Stimulated activated naive CD8-positive, alpha-beta T cell treated with anti-CD3 and anti-CD28 coated beads, Interleukin-15, Interleukin-2, amounts not matched to agents 100 ng/mL and 50 ng/mL, for 24 hours (primary cell): Measurements from ENCODE around the gene MB21D2.

Experiments used
- H3K27ac Mint-ChIP-seq: one replicate; pipeline ENCODE4 v1.8.0; 2021; ENCODE audit warnings: mild to moderate bottlenecking, mixed read lengths
- H3K27me3 Mint-ChIP-seq: one replicate; pipeline ENCODE4 v1.8.0; 2021; ENCODE audit warnings: mixed read lengths
- H3K36me3 Mint-ChIP-seq: one replicate; pipeline ENCODE4 v1.8.0; 2021; ENCODE audit warnings: low read depth, mixed read lengths
- H3K4me1 Mint-ChIP-seq: one replicate; pipeline ENCODE4 v1.8.0; 2021; ENCODE audit warnings: low read depth, mixed read lengths
- H3K4me3 Mint-ChIP-seq: one replicate; pipeline ENCODE4 v1.8.0; 2021; ENCODE audit warnings: mild to moderate bottlenecking, mixed read lengths
- H3K9me3 Mint-ChIP-seq: one replicate; pipeline ENCODE4 v1.8.0; 2021; ENCODE audit warnings: mixed read lengths

Gene MB21D2

GRCh38 chr3:192889679-192890078, 28.0 kb downstream of the MB21D2 start:
- Mint-ChIP-seq H3K4me1 (peaks cover 80% of the 10 kb centered on the region), H3K27me3 (peaks cover 33% of the 10 kb centered on the region), H3K27ac (no peak overlapping the region), H3K9me3 (no peaks in the 10 kb centered on the region), H3K4me3 (no peak overlapping the region), H3K36me3 (peaks cover 2% of the 10 kb centered on the region)

- Mint-ChIP-seq H3K27me3 (peaks cover 27% of the 10 kb centered on the region), H3K36me3 (peaks cover 3% of the 10 kb centered on the region), H3K4me3 (no peak overlapping the region), H3K4me1 (peaks cover 65% of the 10 kb centered on the region), H3K27ac (no peak overlapping the region), H3K9me3 (no peaks in the 10 kb centered on the region)
Measured at GRCh38 chr3:192888190-192888589, 29.5 kb downstream of the MB21D2 start.

GRCh38 chr3:192887701-192888100, 30.0 kb downstream of the MB21D2 start:
- peaks cover 3% of the 10 kb centered on the region for H3K36me3 Mint-ChIP-seq
- no peak overlapping the region for H3K4me3 Mint-ChIP-seq
- peaks cover 24% of the 10 kb centered on the region for H3K27me3 Mint-ChIP-seq
- H3K27ac Mint-ChIP-seq, result peak overlapping the region; percentile 16
- H3K9me3 Mint-ChIP-seq, result no peaks in the 10 kb centered on the region
- peaks cover 60% of the 10 kb centered on the region for H3K4me1 Mint-ChIP-seq

GRCh38 chr3:192887047-192887446, 30.6 kb downstream of the MB21D2 start:
- H3K27ac Mint-ChIP-seq, result peak overlapping the region; percentile 40

GRCh38 chr3:192884777-192885773, 32.6 kb downstream of the MB21D2 start:
- Mint-ChIP-seq H3K9me3 (no peaks in the 10 kb centered on the region), H3K4me1 (peaks cover 36% of the 10 kb centered on the region), H3K27ac (peak overlapping the region; percentile 58), H3K4me3 (no peak overlapping the region), H3K27me3 (peaks cover 7% of the 10 kb centered on the region), H3K36me3 (peaks cover 3% of the 10 kb centered on the region)

More at GRCh38 chr3:192887047-192887446, 30.6 kb downstream of the MB21D2 start:
- Mint-ChIP-seq H3K9me3 (no peaks in the 10 kb centered on the region), H3K27me3 (peaks cover 23% of the 10 kb centered on the region), H3K4me3 (peak overlapping the region; percentile 39), H3K4me1 (peaks cover 53% of the 10 kb centered on the region), H3K36me3 (peaks cover 3% of the 10 kb centered on the region)

- H3K4me3 Mint-ChIP-seq, result no peak overlapping the region
- H3K4me1 Mint-ChIP-seq, result peaks cover 21% of the 10 kb centered on the region
- no peak overlapping the region for H3K27ac Mint-ChIP-seq
- peaks cover 3% of the 10 kb centered on the region for H3K27me3 Mint-ChIP-seq
- H3K36me3 Mint-ChIP-seq, result peaks cover 3% of the 10 kb centered on the region
- no peaks in the 10 kb centered on the region for H3K9me3 Mint-ChIP-seq
Measured at GRCh38 chr3:192883512-192883911, 34.1 kb downstream of the MB21D2 start.

GRCh38 chr3:192881159-192881786, 36.4 kb downstream of the MB21D2 start:
- Mint-ChIP-seq H3K4me3 (no peak overlapping the region), H3K4me1 (peaks cover 8% of the 10 kb centered on the region), H3K27ac (no peak overlapping the region), H3K27me3 (peaks cover 5% of the 10 kb centered on the region), H3K36me3 (peaks cover 3% of the 10 kb centered on the region), H3K9me3 (no peaks in the 10 kb centered on the region)

- Mint-ChIP-seq H3K36me3 (peaks cover 3% of the 10 kb centered on the region), H3K4me1 (peaks cover 4% of the 10 kb centered on the region), H3K27me3 (peaks cover 8% of the 10 kb centered on the region), H3K4me3 (no peak overlapping the region), H3K9me3 (no peaks in the 10 kb centered on the region), H3K27ac (no peak overlapping the region)
Measured at GRCh38 chr3:192880313-192880712, 37.3 kb downstream of the MB21D2 start.

- H3K36me3 Mint-ChIP-seq, result peaks cover 3% of the 10 kb centered on the region
- peaks cover 5% of the 10 kb centered on the region for H3K27me3 Mint-ChIP-seq
- H3K27ac Mint-ChIP-seq, result no peak overlapping the region
- H3K4me3 Mint-ChIP-seq, result no peak overlapping the region
- no peaks in the 10 kb centered on the region for H3K4me1 Mint-ChIP-seq
- H3K9me3 Mint-ChIP-seq, result no peaks in the 10 kb centered on the region
Measured at GRCh38 chr3:192879346-192880031, 38.2 kb downstream of the MB21D2 start.

GRCh38 chr3:192875971-192876565, 41.6 kb downstream of the MB21D2 start:
- Mint-ChIP-seq H3K4me3 (no peak overlapping the region), H3K4me1 (no peaks in the 10 kb centered on the region), H3K36me3 (no peaks in the 10 kb centered on the region), H3K27ac (no peak overlapping the region), H3K9me3 (no peaks in the 10 kb centered on the region), H3K27me3 (peaks cover 5% of the 10 kb centered on the region)

- no peak overlapping the region for H3K27ac Mint-ChIP-seq
- H3K9me3 Mint-ChIP-seq, result no peaks in the 10 kb centered on the region
- H3K36me3 Mint-ChIP-seq, result no peaks in the 10 kb centered on the region
- H3K4me1 Mint-ChIP-seq, result no peaks in the 10 kb centered on the region
- peaks cover 8% of the 10 kb centered on the region for H3K27me3 Mint-ChIP-seq
- H3K4me3 Mint-ChIP-seq, result no peak overlapping the region
Measured at GRCh38 chr3:192870822-192871221, 46.8 kb downstream of the MB21D2 start.

- no peaks in the 10 kb centered on the region for H3K36me3 Mint-ChIP-seq
Measured at GRCh38 chr3:192869131-192870031, 48.3 kb downstream of the MB21D2 start.

GRCh38 chr3:192867645-192868044, 50.0 kb downstream of the MB21D2 start:
- H3K4me1 Mint-ChIP-seq, result no peaks in the 10 kb centered on the region
- no peaks in the 10 kb centered on the region for H3K9me3 Mint-ChIP-seq
- H3K27me3 Mint-ChIP-seq, result peaks cover 8% of the 10 kb centered on the region
- H3K27ac Mint-ChIP-seq, result no peak overlapping the region
- no peak overlapping the region for H3K4me3 Mint-ChIP-seq
- H3K36me3 Mint-ChIP-seq, result no peaks in the 10 kb centered on the region

More at GRCh38 chr3:192869131-192870031, 48.3 kb downstream of the MB21D2 start:
- Mint-ChIP-seq H3K4me1 (no peaks in the 10 kb centered on the region), H3K27ac (no peak overlapping the region), H3K9me3 (no peaks in the 10 kb centered on the region), H3K27me3 (peaks cover 8% of the 10 kb centered on the region), H3K4me3 (no peak overlapping the region)

GRCh38 chr3:192866804-192867203, 50.9 kb downstream of the MB21D2 start:
- no peak overlapping the region for H3K27ac Mint-ChIP-seq
- H3K4me3 Mint-ChIP-seq, result no peak overlapping the region
- no peaks in the 10 kb centered on the region for H3K9me3 Mint-ChIP-seq
- H3K36me3 Mint-ChIP-seq, result no peaks in the 10 kb centered on the region
- peaks cover 8% of the 10 kb centered on the region for H3K27me3 Mint-ChIP-seq
- H3K4me1 Mint-ChIP-seq, result peaks cover 4% of the 10 kb centered on the region
